BJ (cell line): ENCODE data around the gene NUP54. TPM values are rescaled to one million over a fixed set of nuclear protein-coding genes. Genes with fewer than 3 reads are reported as not detected.

Source experiments
- CTCF ChIA-PET: fragments of 350-600 bp; formaldehyde crosslinking; extraction: SDS; loops from one replicate; lab custom pipeline; 2021; ENCODE audit warnings: antibody characterized with exemption, inconsistent platforms; lab: Yijun Ruan, JAX
- POLR2A ChIA-PET: fragments of 300-600 bp; sonication (Branson Sonifier 250); formaldehyde crosslinking; extraction: SDS; loops from one replicate; lab custom pipeline; 2021; ENCODE audit warnings: antibody characterized with exemption; lab: Charles Lee
- DNase-seq: peaks from one replicate; pipeline ENCODE4 v3.0.0-alpha.2; 2011; ENCODE audit warnings: low read depth
- H3K27me3 ChIP-seq: 2 replicates; pipeline ENCODE4 v1.6.0; 2011; ENCODE audit warnings: low read length; ENCODE audit not compliant: control insufficient read depth, insufficient read depth
- H3K36me3 ChIP-seq: 2 replicates; pipeline ENCODE4 v1.5.1; 2011; ENCODE audit warnings: low read length; ENCODE audit not compliant: control insufficient read depth, insufficient read depth
- H3K4me3 ChIP-seq: 2 replicates; pipeline ENCODE4 v1.5.1; 2011; ENCODE audit warnings: low read depth, mild to moderate bottlenecking, control low read depth, low read length
- CTCF ChIP-seq: IDR thresholded peaks from 2 replicates; pipeline ENCODE4 v1.5.1; 2011; ENCODE audit warnings: low read depth, mild to moderate bottlenecking, control low read depth, inconsistent platforms, low read length, moderate library complexity; ENCODE audit not compliant: insufficient read depth
- polyA plus RNA-seq: library from polyadenylated mRNA; depleted of rRNA; stranded (reverse); fragments of >200 nt; gene quantifications from 2 replicates; pipeline ENCODE4 v1.2.3, GENCODE V29; 2011

NUP54 gene
- polyA plus RNA-seq, 1 experiment, result 19.4 TPM

- Histone ChIP-seq H3K4me3 (no peak overlapping the region), H3K36me3 (peaks cover 13% of the 10 kb centered on the region), H3K27me3 (no peaks in the 10 kb centered on the region)
- no peak for TF ChIP-seq CTCF
- ChIA-PET CTCF (interaction anchor here (4.0 kb wide), 1 partner anchor 11 kb away, joined by 20 read pairs; no protein-coding TSS in a partner anchor), POLR2A (no interaction called here)
- no peak for DNase-seq
Observed at GRCh38 chr4:76168688-76169087, 20.5 kb upstream of the NUP54 start.

GRCh38 chr4:76166480-76166879 lies 18.3 kb upstream of the NUP54 start:
- no peak for DNase-seq
- Histone ChIP-seq H3K36me3 (peaks cover 12% of the 10 kb centered on the region; the same call in 1 of the 2 replicates), H3K27me3 (no peaks in the 10 kb centered on the region), H3K4me3 (no peak overlapping the region)
- ChIA-PET POLR2A (no interaction called here), CTCF (interaction anchor here (2.6 kb wide), 1 partner anchor 13 kb away, joined by 13 read pairs; no protein-coding TSS in a partner anchor)
- no peak for TF ChIP-seq CTCF

GRCh38 chr4:76160355-76160754 lies 12.2 kb upstream of the NUP54 start:
- DNase-seq, result no peak
- POLR2A ChIA-PET, result no interaction called here
- no peak overlapping the region for H3K4me3 ChIP-seq
- CTCF ChIA-PET, result interaction anchor here (0.6 kb wide), 1 partner anchor 21 kb away, joined by 3 read pairs; no protein-coding TSS in a partner anchor
- TF ChIP-seq CTCF, result no peak
- H3K27me3 ChIP-seq, result no peaks in the 10 kb centered on the region
- peaks cover 6% of the 10 kb centered on the region; the same call in 1 of the 2 replicates for H3K36me3 ChIP-seq

GRCh38 chr4:76156635-76157034 lies 8.4 kb upstream of the NUP54 start:
- no peak for TF ChIP-seq CTCF
- DNase-seq, result no peak
- ChIA-PET CTCF (interaction anchor here (1.7 to 1.8 kb wide), 2 partner anchors 23 to 221 kb away, joined by 4 to 9 read pairs; no protein-coding TSS in a partner anchor), POLR2A (no interaction called here)
- Histone ChIP-seq H3K36me3 (peaks cover 3% of the 10 kb centered on the region; the same call in 1 of the 2 replicates), H3K27me3 (no peaks in the 10 kb centered on the region), H3K4me3 (no peak overlapping the region)

- DNase-seq, result no peak
- POLR2A ChIA-PET, result no interaction called here
Observed at GRCh38 chr4:76155979-76156378, 7.8 kb upstream of the NUP54 start.

More at GRCh38 chr4:76155979-76156378, 7.8 kb upstream of the NUP54 start:
- no peak for TF ChIP-seq CTCF
- no peaks in the 10 kb centered on the region for H3K27me3 ChIP-seq
- no peaks in the 10 kb centered on the region for H3K36me3 ChIP-seq
- H3K4me3 ChIP-seq, result no peak overlapping the region
- CTCF ChIA-PET, result interaction anchor here (1.7 to 1.8 kb wide), 2 partner anchors 24 to 222 kb away, joined by 4 to 9 read pairs; no protein-coding TSS in a partner anchor
